Superior temporal gyrus (tissue), 1 donor: ENCODE data around the gene C20orf141.
"Not testable (repeated sequence)": the region's sequence is repeated elsewhere in the genome, so short reads cannot be mapped to it uniquely, and the experiment has no call there.

ENCODE experiments used
- DNase-seq: peaks from one replicate; pipeline ENCODE4 v3.0.0-alpha.2; 2016; ENCODE audit errors: extremely low spot score

Gene C20orf141

GRCh38 chr20:2820084-2820895 is 5.5 kb downstream of the C20orf141 start:
- DNase-seq, result no peak

- DNase-seq, result no peak
These were observed 6.4 kb downstream of the C20orf141 start for GRCh38 chr20:2820896-2821869.

DNA sequence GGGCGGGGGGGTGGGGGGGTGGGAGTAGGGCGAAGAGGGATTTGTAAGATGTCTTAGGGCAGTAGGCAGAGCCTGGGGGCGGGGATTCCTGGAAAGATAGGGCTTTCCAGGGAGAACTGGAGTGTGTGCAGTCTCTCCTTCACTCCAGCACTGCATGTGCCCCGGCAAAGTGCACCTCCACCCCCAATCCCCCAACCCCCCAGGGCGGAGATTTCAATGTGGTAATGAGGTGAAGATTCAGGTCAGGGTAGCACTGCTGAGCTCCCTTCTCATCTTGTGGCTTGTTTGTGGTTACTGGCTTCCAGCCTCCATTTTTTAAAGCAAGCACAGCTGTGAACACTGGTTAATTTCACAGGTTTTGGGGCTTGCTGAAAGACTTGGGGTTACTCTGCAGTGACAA is 7.3 kb downstream of the C20orf141 start:
- DNase-seq, result no peak

- no peak for DNase-seq
These were observed 11.0 kb downstream of the C20orf141 start for GRCh38 chr20:2825761-2826160.

DNA sequence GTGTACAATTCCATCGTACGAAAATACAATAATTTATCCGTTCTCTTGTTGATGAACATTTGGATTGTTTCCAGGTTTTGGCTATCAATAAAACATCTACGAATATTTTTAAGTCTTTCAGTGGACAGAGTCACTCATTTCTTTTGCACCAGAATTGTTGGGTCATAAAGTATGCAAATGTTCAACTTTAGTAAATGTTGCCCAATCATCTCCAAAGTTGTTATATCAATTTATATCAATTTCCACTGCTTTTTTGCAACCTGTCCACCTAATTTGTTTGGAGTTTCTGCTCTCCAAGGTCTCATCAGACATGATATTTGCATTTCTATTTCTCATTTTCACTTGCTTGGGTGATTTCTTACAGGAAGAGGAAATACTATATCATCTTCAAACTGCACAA is 11.9 kb downstream of the C20orf141 start:
- no peak for DNase-seq

GRCh38 chr20:2829376-2829775 is 14.6 kb downstream of the C20orf141 start:
- DNase-seq, result no peak

GRCh38 chr20:2831206-2831605 is 16.4 kb downstream of the C20orf141 start:
- not testable (repeated sequence) for DNase-seq

DNA sequence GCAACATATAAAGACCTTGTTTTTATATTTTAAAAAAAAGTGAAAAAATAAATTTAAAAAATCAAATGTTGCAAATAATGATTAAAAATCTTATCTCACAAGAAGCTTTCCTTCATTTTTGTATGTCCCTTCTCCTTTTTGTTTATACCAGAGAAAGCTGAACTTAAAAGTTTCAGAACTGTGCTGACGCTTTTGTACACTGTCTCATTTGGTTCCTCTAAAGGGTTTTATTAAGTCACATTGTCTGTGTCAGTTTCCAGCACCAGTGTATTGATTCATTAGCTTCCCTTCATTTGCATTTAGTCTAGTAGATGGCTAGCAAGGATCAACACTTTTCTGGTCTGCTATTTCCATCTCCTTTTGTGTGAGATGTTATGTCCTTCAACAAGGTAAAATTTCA is 19.0 kb downstream of the C20orf141 start:
- DNase-seq, result no peak

DNA sequence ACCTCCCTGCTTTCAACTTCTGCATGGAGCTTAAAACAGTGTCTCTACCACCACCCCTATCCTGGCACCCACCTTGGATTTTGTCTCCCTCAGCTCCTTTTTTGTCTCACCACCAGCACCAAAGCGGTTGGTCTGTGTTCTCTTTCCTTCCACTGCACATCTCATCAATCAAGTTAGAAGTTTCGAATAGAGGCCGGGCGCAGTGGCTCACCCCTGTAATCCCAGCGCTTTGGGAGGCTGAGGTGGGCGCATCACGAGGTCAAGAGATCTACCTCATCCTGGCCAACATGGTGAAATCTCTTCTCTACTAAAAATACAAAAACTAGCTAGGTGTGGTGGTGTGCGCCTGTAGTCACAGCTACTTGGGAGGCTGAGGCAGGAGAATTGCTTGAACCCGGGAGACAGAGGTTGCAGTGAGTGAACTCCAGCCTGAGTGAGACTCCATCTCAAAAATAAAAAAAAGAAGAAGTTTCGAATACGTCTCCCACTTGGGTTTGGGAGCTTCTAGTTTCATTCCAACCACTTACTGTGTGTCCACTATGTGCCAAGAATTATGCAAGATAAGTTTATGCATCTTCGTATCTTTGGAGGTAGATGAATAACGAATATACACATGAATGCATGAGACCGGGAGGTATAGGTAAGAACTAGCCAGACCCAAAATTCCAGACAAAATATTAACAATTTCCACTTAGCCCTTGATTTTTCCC is 19.8 kb downstream of the C20orf141 start:
- no peak for DNase-seq

- DNase-seq, result no peak
These were observed 20.6 kb downstream of the C20orf141 start for GRCh38 chr20:2835331-2835796.

DNA sequence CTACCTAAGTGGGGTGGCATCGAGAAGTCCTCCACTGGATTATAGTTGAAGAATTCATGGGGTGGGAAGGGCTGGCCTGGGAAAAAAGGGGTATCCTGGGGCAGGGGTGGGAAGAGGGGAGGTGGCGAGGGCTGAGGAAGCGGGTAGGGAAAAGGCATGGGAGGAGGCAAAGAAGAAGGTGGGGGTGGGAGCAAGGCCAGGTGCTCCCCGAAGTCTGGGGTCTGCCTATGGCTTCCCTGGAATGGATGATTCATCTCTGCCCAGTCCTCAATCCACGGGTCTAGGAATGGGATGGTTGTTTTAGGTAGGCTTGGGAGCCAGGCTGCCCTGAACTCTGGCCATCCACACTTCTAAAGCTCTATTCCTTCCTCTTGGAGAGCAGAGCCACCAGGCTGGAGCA is 21.2 kb downstream of the C20orf141 start:
- no peak for DNase-seq

GRCh38 chr20:2837221-2837960 is 22.6 kb downstream of the C20orf141 start:
- DNase-seq, result no peak

DNA sequence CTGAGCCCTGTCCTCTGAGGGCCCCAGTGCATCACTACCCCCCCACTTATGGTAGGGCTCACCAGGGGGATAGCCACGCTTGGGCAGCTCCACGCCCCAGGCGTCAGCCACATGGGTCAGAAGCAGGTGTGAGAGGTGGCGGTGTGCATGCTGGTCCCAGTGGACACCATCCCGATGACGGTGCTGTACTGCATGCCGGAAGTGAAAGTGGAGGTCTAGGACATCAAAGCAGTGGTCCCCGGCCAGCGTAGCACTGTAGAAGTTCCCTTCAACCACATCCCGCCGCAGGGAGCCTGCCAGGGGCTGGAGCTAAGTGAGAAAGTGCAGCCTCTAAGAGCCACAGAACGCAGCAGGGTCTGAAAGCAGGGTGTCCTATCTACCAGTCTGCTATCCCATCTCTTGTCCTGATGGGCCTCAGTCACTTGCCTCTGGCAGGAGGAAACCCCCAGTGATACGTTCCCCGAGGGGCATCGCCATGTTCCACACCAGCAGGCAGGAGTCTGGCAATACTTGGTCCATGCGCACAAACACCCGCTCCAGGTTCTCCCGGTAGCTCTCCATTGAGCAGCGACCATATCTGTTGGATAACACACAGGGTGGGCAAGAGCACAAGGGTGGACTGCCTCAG is 23.5 kb downstream of the C20orf141 start:
- no peak for DNase-seq

- no peak for DNase-seq
These were observed 24.3 kb downstream of the C20orf141 start for GRCh38 chr20:2838847-2839671.

DNA sequence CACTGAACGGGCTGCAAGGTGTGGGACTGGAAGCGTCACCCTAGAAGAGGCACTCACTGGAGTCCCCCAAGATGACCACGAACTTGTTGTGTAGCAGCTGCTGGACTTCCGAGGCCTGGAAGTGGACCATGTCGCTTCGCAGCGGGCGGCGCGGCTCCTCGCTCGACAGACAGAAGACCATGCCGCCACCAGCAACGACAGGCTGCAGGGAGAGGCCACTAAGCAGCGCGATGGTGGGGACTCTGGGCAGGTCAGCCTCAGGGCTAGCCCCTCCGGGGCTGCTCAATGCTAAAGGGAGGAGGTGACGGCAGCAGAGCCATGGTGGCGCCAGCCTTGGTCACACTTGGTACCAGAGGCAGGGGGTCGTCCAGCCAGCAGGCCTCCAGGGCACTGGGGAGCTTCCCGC is 24.9 kb downstream of the C20orf141 start:
- DNase-seq, result no peak

- DNase-seq, result peak; percentile 90
These were observed 25.6 kb downstream of the C20orf141 start, which contains the start of the genes PCED1A and VPS16 for GRCh38 chr20:2840138-2840966. Gene PCED1A (minus strand): TSS chr20:2840655. CDS start chr20:2839912, 743 bp downstream. Gene VPS16 (plus strand): TSS chr20:2840745. CDS start chr20:2840775, 30 bp downstream.

DNA sequence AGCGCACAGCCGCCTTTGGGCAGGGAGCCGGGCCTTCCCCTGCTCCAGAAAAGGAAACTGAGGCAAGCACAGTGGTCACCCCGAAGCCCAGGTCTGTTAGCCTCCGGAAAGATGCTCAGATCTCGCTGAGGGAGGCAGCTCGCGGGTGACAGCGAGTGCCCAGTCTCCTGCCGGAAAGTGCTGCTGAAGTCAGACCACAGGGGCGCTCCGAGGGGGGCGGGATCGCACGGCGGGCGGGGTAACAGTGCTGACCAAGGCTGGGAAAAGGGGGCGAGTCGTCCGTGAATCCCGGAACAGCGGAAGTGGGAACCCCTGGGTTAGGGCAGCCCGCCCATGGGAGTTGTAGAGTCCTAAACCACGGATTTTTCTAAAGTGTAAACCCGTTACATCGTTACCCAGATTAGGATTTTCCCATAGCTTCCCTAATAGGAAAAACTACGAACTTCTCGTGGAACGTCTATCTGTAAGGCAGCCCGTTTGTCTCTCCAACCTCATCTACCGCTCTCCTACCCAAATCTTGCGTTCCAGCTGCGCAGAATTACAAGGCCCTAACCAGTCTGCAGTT is 26.3 kb downstream of the C20orf141 start:
- DNase-seq, result peak; percentile 10

GRCh38 chr20:2845607-2846006 is 30.8 kb downstream of the C20orf141 start:
- DNase-seq, result no peak
